Adrenal gland (tissue), 5 donors: ENCODE data around the gene SMIM1.

ENCODE experiments used
- POLR2A ChIP-seq, 2 donors: fragments of 450-650 bp; IDR thresholded peaks; one replicate each; pipeline ENCODE4 v1.6.1; 2017; ENCODE audit warnings: antibody characterized with exemption in 2 of 2, mild to moderate bottlenecking in 2 of 2, moderate library complexity in 1 of 2
- TF ChIP-seq, protein P1 (sequence below), 6 experiments: fragments of 450-650 bp in 4 of 6; fragments of 200-600 bp in 2 of 6; sonication (generic) in 1 of 6; IDR thresholded peaks; 1 replicate in 5 of 6; 2 replicates in 1 of 6; pipeline versions ENCODE4 v1.5.1 to v1.8.0; 2016 to 2021; ENCODE audit warnings: antibody characterized with exemption in 6 of 6, mild to moderate bottlenecking in 2 of 6, moderate library complexity in 1 of 6
- donor health status: DM: no; HTN: no; CAD: no.

DNA sequence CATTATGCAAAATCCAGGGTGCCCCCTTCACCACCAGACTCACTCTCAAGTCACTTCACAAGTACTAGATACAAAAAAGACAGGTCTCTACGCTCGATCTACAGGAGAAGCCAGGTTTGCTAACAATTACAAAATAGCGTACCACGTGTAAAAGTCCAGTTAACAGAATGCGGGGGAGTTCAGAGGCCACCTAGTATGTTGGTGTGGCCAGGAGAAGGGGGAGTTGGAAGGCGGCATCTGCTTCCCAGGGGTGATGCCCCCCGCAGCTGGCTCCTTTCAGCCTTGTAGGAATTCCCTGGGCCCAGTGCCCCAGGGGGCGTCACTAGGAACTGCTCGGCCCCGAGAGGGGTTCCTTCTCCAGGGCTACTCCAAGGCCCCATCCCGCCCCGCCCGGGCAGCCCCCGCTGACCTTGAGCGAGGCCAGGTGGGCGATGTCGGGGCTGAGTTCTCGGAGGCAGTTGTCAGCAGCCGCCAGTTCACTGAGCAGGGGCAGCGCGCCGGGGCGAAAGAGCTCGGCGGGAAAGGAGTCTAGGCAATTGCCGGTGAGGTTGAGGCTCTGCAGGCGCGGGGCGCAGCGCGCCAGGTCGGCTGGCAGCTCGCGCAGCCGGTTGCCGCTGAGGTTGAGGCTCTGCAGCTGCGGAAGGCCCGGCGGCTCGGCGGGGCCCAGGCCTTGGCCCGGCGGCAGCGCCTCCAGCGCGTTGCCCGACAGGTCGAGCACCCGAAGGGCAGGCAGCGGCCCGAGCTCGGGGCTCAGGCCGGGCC, 23.1 kb downstream of the SMIM1 start:
- TF ChIP-seq, protein P1, sequence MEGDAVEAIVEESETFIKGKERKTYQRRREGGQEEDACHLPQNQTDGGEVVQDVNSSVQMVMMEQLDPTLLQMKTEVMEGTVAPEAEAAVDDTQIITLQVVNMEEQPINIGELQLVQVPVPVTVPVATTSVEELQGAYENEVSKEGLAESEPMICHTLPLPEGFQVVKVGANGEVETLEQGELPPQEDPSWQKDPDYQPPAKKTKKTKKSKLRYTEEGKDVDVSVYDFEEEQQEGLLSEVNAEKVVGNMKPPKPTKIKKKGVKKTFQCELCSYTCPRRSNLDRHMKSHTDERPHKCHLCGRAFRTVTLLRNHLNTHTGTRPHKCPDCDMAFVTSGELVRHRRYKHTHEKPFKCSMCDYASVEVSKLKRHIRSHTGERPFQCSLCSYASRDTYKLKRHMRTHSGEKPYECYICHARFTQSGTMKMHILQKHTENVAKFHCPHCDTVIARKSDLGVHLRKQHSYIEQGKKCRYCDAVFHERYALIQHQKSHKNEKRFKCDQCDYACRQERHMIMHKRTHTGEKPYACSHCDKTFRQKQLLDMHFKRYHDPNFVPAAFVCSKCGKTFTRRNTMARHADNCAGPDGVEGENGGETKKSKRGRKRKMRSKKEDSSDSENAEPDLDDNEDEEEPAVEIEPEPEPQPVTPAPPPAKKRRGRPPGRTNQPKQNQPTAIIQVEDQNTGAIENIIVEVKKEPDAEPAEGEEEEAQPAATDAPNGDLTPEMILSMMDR (IDR thresholded peaks at IDR 0.05): no peak
- no peak for TF ChIP-seq POLR2A (IDR thresholded peaks at IDR 0.05)
